ENCODE data around the gene RARB.

Gene RARB

GRCh38 chr3:25423780-25424588 is 4.1 kb upstream of the RARB start:
- no peak for DNase-seq

- DNase-seq = no peak
Observed at GRCh38 chr3:25424614-25425013, 3.4 kb upstream of the RARB start.

- DNase-seq = no peak
Observed at GRCh38 chr3:25426408-25426807, 1.7 kb upstream of the RARB start.

DNA sequence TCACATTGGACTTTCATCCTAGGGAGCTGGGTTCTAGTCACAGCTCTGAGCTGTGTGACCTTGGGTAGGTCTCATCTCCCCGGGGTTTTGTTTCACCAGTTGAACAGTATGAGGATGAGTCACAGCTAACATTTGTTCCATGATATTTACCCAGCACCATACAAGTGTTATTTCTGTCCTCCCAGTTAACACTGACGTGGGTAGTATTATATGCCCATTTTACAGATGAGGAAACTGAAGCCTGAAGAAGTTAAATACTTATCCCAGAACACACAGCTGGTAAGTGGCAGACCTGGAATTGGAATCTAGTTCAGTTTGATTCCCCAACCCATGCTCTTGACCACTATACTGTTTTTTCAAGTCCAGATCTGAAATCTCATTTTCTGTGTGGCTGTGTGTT is 908 bp upstream of the RARB start:
- DNase-seq = no peak

- DNase-seq = no peak
Observed at GRCh38 chr3:25427563-25427941, 511 bp upstream of the RARB start.

DNA sequence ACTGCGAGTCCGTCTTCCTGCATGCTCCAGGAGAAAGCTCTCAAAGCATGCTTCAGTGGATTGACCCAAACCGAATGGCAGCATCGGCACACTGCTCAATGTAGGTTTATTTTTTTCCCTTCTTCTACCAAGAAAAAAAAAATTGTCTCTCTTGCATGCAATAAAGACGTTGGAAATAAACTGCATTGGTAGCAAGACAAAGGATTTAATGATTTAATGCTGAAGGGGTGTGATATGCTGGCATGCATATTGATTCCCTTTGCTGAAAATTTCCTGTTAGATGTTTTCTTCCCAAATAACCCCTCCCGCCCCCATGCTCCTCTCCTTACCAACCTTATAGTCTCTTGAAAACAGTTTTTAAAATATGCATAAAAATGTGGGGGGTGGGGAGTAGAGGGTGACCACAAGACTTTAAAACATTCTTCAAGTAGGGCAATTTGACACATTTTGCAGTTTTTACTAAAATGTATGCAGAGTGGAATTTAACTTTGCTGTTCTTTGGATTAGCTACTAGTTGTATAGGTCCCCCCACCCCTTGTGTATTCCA is 799 bp downstream of the RARB start:
- no peak for DNase-seq

GRCh38 chr3:25429361-25430286 is 1.6 kb downstream of the RARB start:
- no peak for DNase-seq

- no peak for DNase-seq
Observed at GRCh38 chr3:25430287-25430934, 2.3 kb downstream of the RARB start.

GRCh38 chr3:25430935-25431770 is 3.1 kb downstream of the RARB start:
- no peak for DNase-seq

DNA sequence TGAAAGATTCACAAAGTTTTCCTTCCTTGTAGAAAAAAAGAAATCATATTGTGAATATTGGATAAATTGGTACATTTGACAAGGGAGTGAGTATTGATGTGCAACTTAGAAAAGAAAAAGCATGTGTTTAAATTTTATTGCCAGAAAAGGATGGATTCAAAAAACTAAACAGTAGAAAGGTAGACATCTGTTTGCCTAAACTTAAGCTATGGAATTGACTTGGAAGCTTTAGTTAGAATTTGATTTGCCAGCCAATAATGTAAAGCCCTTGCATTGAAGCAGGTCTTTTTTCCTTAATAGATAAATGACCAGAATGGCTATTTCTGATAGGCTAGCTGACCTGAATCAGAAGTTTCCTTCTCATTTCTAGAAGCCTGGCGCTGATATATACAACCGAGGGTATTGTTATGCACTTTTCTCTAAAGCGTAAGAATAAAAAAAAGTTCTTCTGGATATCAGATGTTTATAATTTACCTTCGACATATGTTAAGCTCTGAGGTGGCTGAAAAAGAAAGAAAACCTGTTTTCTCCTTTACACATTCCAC is 4.2 kb downstream of the RARB start:
- DNase-seq = no peak

DNA sequence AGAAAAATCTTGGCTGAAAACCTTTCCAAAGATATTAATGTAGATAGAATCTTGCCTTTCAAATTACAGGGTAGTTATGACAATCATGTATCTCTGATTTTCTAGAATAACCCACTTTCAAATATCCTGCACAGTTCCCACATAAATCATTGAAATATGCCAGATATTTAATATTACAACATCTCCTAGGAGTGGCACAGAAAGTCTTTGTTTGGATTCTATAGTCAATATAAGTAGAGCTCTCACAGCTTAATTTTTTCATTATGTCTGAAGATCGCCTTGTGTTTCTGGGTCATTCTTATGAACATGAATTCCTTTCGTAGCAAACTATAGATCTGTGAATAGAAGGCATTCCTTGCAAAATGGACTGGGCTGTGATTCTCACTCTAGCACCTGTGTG is 5.0 kb downstream of the RARB start:
- no peak for DNase-seq

GRCh38 chr3:25433868-25434267 is 5.8 kb downstream of the RARB start:
- DNase-seq = no peak

GRCh38 chr3:25437953-25438352 is 9.9 kb downstream of the RARB start:
- no peak for DNase-seq

GRCh38 chr3:25438791-25439555 is 10.9 kb downstream of the RARB start:
- DNase-seq = no peak

DNA sequence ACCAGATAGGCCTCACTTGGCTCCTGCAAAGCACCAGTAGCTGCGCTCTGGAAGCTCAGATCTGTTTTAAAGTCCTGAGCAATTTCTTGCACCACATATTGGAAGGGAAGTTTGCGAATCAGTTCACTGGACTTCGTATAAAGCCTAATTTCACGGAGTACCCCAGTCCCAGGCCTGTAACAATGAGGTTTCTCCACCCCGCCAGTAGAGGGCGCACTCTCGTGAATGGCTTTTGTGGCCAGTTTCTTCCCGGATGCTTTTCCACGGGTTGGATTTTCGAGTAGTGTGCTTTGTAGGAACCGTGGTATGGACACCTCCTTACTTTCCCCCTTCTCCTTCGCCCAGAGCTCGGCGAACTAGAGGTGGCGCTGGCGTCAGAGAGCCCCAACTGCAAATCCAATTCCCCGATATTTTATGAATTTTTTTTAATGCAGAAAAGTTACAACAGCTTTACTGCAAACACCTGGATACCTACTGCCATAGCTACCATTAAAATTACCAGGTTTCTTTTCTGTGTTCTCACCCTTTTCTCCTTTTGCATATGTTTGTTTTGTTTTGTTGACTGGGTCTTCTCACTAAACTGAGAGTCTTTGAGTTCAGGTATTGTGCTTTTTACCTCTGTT is 13.3 kb downstream of the RARB start:
- peak in 1 of 5 donors; percentile 3 for DNase-seq

DNA sequence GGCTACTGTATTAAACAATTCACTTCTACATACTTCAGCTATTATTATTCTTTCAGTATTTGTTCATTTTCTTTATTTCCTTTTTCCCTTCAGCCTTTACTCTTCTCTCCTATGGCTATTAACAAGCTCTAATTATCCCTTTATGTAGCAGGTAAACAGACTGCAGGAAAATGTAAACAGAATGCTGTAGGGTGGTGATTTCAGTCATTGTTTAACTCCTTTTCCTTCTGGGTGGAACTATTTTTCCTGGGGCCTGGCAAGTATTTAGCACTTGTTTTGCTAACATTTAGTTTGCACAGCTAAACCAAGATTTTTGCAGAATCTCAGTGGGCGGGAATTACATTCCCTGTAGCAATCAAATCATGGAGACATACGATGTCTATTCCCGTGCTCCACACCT is 14.4 kb downstream of the RARB start:
- DNase-seq = no peak

GRCh38 chr3:25444273-25444672 is 16.2 kb downstream of the RARB start:
- DNase-seq = no peak

GRCh38 chr3:25445731-25446130 is 17.7 kb downstream of the RARB start:
- no peak for DNase-seq

DNA sequence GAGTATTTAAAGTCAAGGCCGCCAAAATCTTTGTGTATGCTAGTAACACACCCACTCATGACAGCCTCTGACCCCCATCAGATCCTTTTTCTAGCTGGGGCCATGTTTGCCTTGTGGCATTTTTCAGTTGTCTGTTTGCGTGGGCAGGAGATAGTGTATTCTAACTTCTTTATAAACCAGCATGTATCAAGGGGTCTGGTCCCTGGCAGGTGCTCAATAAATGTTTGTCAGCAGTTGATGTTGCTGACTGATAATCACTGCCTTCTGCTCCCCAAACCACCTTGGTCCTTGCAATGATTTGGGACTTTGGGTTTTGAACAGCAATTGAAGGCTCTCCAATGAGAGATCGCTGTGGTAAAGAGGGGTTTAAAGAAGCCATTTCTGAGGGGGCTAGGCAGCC is 19.2 kb downstream of the RARB start:
- no peak for DNase-seq

GRCh38 chr3:25447925-25448324 is 19.9 kb downstream of the RARB start:
- DNase-seq = no peak

Measured in T-helper 1 cell (primary cell).